ENCODE data around the gene LRP1B. TPM values are rescaled to one million over a fixed set of nuclear protein-coding genes. Genes with fewer than 3 reads are reported as not detected.

LRP1B gene
- total RNA-seq, 1 donor from 2014 or later, result 1.7 TPM

- Mint-ChIP-seq H3K4me1 (peaks cover 27% of the 10 kb centered on the region), H3K36me3 (peaks cover 2% of the 10 kb centered on the region), H3K9me3 (peaks cover 7% of the 10 kb centered on the region), H3K27ac (no peak overlapping the region), H3K4me3 (no peak overlapping the region), H3K27me3 (ENCODE audit: low read depth) (no peaks in the 10 kb centered on the region)
- TF ChIP-seq CTCF (IDR thresholded peaks at IDR 0.05; ENCODE audit: unreplicated experiment), result no peak
- no peak for DNase-seq (ENCODE audit: low spot score in 2 of 2, unreplicated experiment in 2 of 2)
Observed at GRCh38 chr2:141932261-141932660, 198.6 kb downstream of the LRP1B start.

DNA sequence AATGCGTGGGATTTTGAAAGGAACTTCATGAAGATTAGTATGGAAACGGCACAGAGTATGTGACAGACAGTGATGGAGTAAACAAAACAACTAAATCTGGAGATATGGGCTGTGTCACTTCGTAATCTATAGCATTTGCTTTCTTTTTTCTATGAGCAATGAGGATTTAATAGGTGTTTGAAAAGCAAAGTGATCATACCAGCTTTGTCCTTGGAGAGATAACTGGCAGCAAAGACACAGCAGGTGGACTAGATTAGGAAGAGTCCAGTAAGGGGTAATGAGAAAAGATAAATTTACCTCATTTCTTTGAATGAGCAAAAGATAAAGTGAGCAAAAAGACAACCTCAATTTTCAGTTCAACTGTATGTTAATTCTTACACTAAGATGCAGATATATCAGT, 199.0 kb downstream of the LRP1B start:
- H3K4me3 Mint-ChIP-seq, result no peak overlapping the region
- peaks cover 7% of the 10 kb centered on the region for H3K9me3 Mint-ChIP-seq
- H3K4me1 Mint-ChIP-seq, result peaks cover 27% of the 10 kb centered on the region
- H3K27ac Mint-ChIP-seq, result no peak overlapping the region
- TF ChIP-seq CTCF (IDR thresholded peaks at IDR 0.05; ENCODE audit: unreplicated experiment), result no peak
- H3K27me3 Mint-ChIP-seq (ENCODE audit: low read depth), result no peaks in the 10 kb centered on the region
- H3K36me3 Mint-ChIP-seq, result peaks cover 2% of the 10 kb centered on the region
- no peak for DNase-seq (ENCODE audit: low spot score in 2 of 2, unreplicated experiment in 2 of 2)

DNA sequence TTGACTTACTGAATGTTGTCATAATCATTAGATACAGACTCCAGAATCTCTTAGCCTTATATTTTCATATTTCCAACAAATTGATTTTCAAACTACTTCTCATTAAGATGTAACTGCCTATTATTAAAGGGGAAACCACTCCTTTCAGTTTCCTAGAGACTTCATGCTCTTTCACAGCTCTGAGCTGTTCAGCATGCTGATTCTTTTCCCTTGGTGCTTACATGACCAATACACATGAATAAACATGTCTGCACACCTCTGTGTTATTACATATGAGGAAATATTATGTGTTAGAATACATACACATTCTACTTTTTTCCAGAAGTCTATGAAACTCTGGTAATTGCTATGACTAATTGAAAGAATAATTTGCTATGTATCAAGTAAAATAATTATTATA, 200.0 kb downstream of the LRP1B start:
- no peaks in the 10 kb centered on the region for H3K27me3 Mint-ChIP-seq (ENCODE audit: low read depth)
- peaks cover 7% of the 10 kb centered on the region for H3K9me3 Mint-ChIP-seq
- TF ChIP-seq CTCF (IDR thresholded peaks at IDR 0.05; ENCODE audit: unreplicated experiment), result no peak
- H3K4me1 Mint-ChIP-seq, result peaks cover 34% of the 10 kb centered on the region
- peaks cover 2% of the 10 kb centered on the region for H3K36me3 Mint-ChIP-seq
- DNase-seq (ENCODE audit: low spot score in 2 of 2, unreplicated experiment in 2 of 2), result no peak
- H3K4me3 Mint-ChIP-seq, result no peak overlapping the region
- H3K27ac Mint-ChIP-seq, result no peak overlapping the region

DNA sequence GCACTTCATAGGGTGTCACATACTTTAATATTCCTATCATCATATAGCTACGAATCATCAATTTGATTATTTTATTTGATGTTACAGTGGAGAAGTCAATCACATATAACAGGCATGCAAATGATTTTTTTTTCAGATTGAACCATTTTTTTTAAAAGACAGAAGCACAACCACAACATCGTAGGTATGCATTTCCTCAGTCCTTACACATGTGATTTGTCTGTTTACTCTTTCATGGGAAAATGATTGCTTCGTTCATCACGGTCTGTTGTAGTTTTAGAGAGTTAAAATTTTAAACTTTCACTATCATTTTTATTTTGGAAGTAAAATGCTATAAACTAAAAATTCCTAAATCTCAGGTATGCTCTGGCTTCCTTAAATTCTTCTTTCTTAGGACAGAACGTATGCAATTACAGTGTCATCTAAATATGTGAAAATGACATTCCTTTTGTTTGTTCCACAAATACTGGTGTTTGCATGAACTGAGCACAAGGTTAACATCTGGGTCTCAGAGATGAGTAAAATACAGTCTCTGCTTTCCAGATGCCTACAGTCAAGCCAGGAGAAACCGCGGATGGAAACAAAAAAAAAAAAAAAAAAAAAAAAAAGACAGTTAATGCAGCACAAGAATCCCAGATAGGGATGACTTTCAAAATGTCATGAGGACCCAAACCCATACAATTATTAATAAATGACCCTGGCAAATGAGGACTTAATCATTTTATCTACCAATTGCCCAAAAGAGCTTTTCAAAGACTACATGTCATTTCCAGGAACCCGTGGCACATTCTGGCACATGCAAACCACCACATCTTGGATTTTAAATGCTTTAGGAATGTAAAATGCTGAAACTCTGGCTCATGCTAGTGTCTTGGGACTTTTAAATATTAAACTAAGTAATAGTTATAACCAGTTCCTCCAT, 201.2 kb downstream of the LRP1B start:
- no peak for DNase-seq (ENCODE audit: low spot score in 2 of 2, unreplicated experiment in 2 of 2)
- H3K4me1 Mint-ChIP-seq, result peaks cover 46% of the 10 kb centered on the region
- H3K27ac Mint-ChIP-seq, result no peak overlapping the region
- TF ChIP-seq CTCF (IDR thresholded peaks at IDR 0.05; ENCODE audit: unreplicated experiment), result no peak
- H3K4me3 Mint-ChIP-seq, result no peak overlapping the region
- no peaks in the 10 kb centered on the region for H3K27me3 Mint-ChIP-seq (ENCODE audit: low read depth)
- H3K36me3 Mint-ChIP-seq, result peaks cover under 1% of the 10 kb centered on the region
- H3K9me3 Mint-ChIP-seq, result peaks cover 5% of the 10 kb centered on the region

DNA sequence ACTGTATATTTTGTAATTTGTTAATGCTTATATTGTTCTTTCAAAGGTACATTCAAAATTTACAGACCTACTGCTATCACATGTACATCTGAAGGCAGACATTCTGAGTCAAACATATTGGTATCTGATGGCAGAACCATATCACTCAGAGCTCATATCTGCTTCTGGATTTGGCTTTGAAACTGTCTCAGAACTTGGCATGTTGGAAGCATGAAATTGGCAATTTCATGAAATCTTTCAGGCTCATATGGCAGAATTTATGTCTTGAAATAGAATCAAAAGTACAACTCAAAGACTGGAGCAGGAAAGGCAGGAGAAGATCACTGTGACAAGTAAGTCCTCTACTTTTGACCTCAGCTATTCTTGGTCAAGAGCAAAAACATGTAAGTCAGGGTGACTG, 202.3 kb downstream of the LRP1B start:
- Mint-ChIP-seq H3K27ac (no peak overlapping the region), H3K4me1 (peaks cover 56% of the 10 kb centered on the region), H3K9me3 (no peaks in the 10 kb centered on the region), H3K4me3 (no peak overlapping the region), H3K36me3 (no peaks in the 10 kb centered on the region), H3K27me3 (ENCODE audit: low read depth) (no peaks in the 10 kb centered on the region)
- DNase-seq (ENCODE audit: low spot score in 2 of 2, unreplicated experiment in 2 of 2), result no peak
- TF ChIP-seq CTCF (IDR thresholded peaks at IDR 0.05; ENCODE audit: unreplicated experiment), result no peak
